Spleen (tissue), 7 donors: ENCODE results near the gene PHF11.

Experiments used
- CTCF ChIP-seq, 11 experiments: fragments of 200-600 bp in 7 of 11; fragments of 450-650 bp in 4 of 11; sonication (generic) in 4 of 11; IDR thresholded peaks in 8 of 11; conservative IDR thresholded peaks in 3 of 11; 1 replicate in 7 of 11; 2 replicates in 4 of 11; pipeline versions ENCODE4 v1.4.0 to v1.8.0; 2016 to 2021; ENCODE audit warnings: antibody characterized with exemption in 11 of 11, inconsistent platforms in 4 of 11, mild to moderate bottlenecking in 1 of 11
- POLR2A ChIP-seq, 3 donors: fragments of 450-650 bp; IDR thresholded peaks; one replicate each; pipeline ENCODE4 v1.5.1; 2017; ENCODE audit warnings: antibody characterized with exemption in 3 of 3, mild to moderate bottlenecking in 1 of 3
- POLR2AphosphoS5 ChIP-seq, 3 donors: sonication (generic); formaldehyde crosslinking; IDR thresholded peaks; one replicate each; pipeline ENCODE4 v1.5.1; 2017; ENCODE audit warnings: antibody characterized with exemption in 3 of 3
- donor health status: DM: no; HTN: no; CAD: no; lungs with moderate emphysema.
- donor health status: DM: no; HTN: no; CAD: no.
- donor health status: DM: no; HTN: no; CAD: no.

- TF ChIP-seq POLR2A (IDR thresholded peaks at IDR 0.05) = no peak
- TF ChIP-seq CTCF (IDR thresholded peaks at IDR 0.05 in 8 of 11, conservative IDR thresholded peaks at IDR 0.05 in 3 of 11) = no peak
- TF ChIP-seq POLR2AphosphoS5 (IDR thresholded peaks at IDR 0.05) = no peak
Measured at GRCh38 chr13:49524740-49525501, 29.2 kb downstream of the PHF11 start.
